BLaER1 treated with 17β-estradiol and CSF1 and Interleukin-3, amounts not matched to agents 10 nM and 100 nM (cell line): ENCODE measurements around the gene CCDC192.
A peak's percentile ranks its signal among the peaks of the same experiment; 100 is the strongest.

Experiments used
- H3K27ac ChIP-seq, 11 experiments: shearing (Covaris generic); formaldehyde crosslinking; 2 replicates each; pipeline ENCODE4 v1.8.1; 2022
- H3K27me3 ChIP-seq, 11 experiments: shearing (Covaris generic); formaldehyde crosslinking; 2 replicates each; pipeline ENCODE4 v1.8.1; 2022
- H3K36me3 ChIP-seq, 11 experiments: shearing (Covaris generic); formaldehyde crosslinking; 2 replicates each; pipeline ENCODE4 v1.8.1; 2022
- H3K4me1 ChIP-seq, 10 experiments: shearing (Covaris generic); formaldehyde crosslinking; 2 replicates each; pipeline ENCODE4 v1.8.1; 2022
- H3K4me2 ChIP-seq, 11 experiments: shearing (Covaris generic); formaldehyde crosslinking; 2 replicates each; pipeline ENCODE4 v1.8.1; 2022
- H3K4me3 ChIP-seq, 10 experiments: shearing (Covaris generic); formaldehyde crosslinking; 2 replicates each; pipeline ENCODE4 v1.8.1; 2022
- H3K9ac ChIP-seq, 11 experiments: shearing (Covaris generic); formaldehyde crosslinking; 2 replicates each; pipeline ENCODE4 v1.8.1; 2022
- H3K9me3 ChIP-seq, 11 experiments: shearing (Covaris generic); formaldehyde crosslinking; replicated peaks in 1 of 11; 2 replicates each; pipeline ENCODE4 v1.8.1; 2022
- H4K20me1 ChIP-seq, 11 experiments: shearing (Covaris generic); formaldehyde crosslinking; 2 replicates each; pipeline ENCODE4 v1.8.1; 2022
- Cebpa-rat ChIP-seq, 11 experiments: shearing (Covaris generic); IDR thresholded peaks; 2 replicates each; pipeline ENCODE4 v1.8.1; 2022

The CCDC192 gene

DNA sequence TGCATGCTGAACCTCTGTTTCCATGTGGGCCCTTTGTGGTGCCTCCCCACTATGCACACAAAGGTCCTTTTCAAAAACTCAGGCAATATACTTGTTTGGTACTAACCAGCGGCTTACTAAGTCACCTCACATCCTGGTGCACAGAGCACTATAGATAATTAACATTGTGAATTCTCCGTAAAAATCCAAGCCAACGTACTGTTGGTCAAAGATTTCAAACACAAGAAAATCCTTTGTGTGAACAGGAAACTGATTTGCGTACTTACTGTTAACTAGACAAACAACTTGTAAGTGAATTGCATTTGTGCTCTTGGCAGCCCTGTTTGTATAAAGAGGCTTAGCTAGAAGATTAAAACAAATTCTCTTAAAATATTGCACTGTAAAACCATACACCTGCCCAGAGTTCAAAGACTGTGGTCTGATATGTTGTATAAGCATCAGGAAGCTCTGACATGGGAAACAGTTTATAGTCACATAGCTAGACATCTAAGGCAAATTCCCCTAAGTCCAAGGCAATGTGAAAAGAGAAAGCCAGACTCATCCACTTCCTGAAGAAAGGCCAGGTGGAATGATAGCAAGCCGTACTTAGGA, 255.3 kb downstream of the CCDC192 start:
- Histone ChIP-seq H3K4me3 (no peak overlapping the region), H3K4me2 (peak overlapping the region in 7 of 11 experiments; percentile 61 to 83 (median 71); a peak in 9 of 22 replicates)

DNA sequence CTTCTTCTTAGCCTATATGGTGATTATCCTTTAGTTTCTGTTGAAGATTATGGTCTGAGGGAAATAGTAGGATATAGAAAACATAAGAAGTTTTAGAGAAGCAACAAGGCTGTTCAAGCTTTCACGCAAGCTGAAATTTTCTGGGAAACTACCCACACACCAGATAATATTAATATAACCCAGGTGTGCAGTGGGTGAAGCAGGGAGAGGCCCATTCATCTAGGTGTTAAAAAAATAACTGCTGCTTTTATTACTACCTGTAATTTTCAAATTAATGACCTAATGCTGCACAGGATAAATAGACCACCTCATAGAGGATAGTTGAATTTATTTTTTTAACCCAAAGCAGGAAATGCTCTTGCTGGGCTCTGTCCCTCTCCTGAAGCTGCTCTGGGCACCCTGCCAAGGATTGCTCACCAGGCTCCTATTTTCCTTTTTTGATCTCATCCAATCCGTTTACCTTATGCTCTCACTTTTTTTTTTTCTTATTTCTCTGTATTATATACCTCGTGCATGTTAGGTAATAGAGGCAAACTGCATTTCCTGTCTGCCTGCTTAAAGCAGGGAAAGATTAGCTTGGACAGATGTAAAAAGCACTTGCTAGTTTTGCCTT, 256.1 kb downstream of the CCDC192 start:
- H3K27me3 ChIP-seq: no peaks in the 10 kb centered on the region
- H3K27ac ChIP-seq: peak overlapping the region in 6 of 11 experiments; percentile 54 to 80 (median 71); a peak in 7 of 22 replicates
- no peak overlapping the region for H3K9ac ChIP-seq
- peak overlapping the region; percentile 6 to 83 (median 67); a peak in 19 of 22 replicates for H3K4me2 ChIP-seq
- H3K36me3 ChIP-seq: 0 out of 22 replicates have a peak, but pooled peaks cover 0 to 1% (median 0%) of the 10 kb centered on the region in 11 experiments
- H3K4me1 ChIP-seq: peaks cover 28 to 45% (median 40%) of the 10 kb centered on the region in 10 experiments
- TF ChIP-seq Cebpa-rat (IDR thresholded peaks at IDR 0.05): no peak
- H4K20me1 ChIP-seq: no peaks in the 10 kb centered on the region
- H3K9me3 ChIP-seq: peaks cover 0 to 4% (median 0%) of the 10 kb centered on the region in 11 experiments; a peak in 3 of 22 replicates
- H3K4me3 ChIP-seq: no peak overlapping the region

More for the DNA sequence above, 255.3 kb downstream of the CCDC192 start:
- no peaks in the 10 kb centered on the region for H3K9me3 ChIP-seq
- H4K20me1 ChIP-seq: no peaks in the 10 kb centered on the region
- H3K27ac ChIP-seq: no peak overlapping the region; a peak in 1 of 22 replicates
- no peak overlapping the region for H3K9ac ChIP-seq
- H3K36me3 ChIP-seq: no peaks in the 10 kb centered on the region
- H3K4me1 ChIP-seq: peaks cover 28 to 45% (median 40%) of the 10 kb centered on the region in 10 experiments
- TF ChIP-seq Cebpa-rat (IDR thresholded peaks at IDR 0.05): no peak
- no peaks in the 10 kb centered on the region for H3K27me3 ChIP-seq

DNA sequence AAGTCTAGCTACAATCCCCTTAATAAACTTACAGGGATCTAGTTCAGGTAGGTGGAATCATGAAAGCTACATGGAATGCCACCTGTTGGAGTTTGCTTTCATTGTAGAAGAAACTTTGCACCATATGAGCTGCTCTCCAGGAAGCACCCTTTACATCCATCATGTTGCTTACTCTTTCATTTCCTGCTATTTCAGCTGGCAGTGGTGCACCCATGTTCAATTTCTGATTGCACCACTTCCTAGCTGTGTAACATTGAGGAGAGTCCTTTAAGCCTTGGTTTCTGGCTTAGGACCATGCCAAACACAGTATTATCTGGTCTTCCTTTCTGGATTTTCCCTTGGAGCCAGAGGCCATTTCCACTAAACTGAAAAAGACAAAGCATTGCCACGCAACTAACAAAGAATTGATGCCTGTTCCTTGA, 257.1 kb downstream of the CCDC192 start:
- Histone ChIP-seq H3K4me3 (no peak overlapping the region), H3K36me3 (peaks cover 0 to 3% (median 0%) of the 10 kb centered on the region in 11 experiments; a peak in 1 of 22 replicates), H3K27me3 (no peaks in the 10 kb centered on the region), H3K4me2 (peak overlapping the region; percentile 53 to 83 (median 67); a peak in 21 of 22 replicates), H3K4me1 (peaks cover 28 to 45% (median 40%) of the 10 kb centered on the region in 10 experiments), H3K9me3 (peaks cover 0 to 10% (median 0%) of the 10 kb centered on the region in 11 experiments; a peak in 8 of 22 replicates), H4K20me1 (no peaks in the 10 kb centered on the region), H3K9ac (peak overlapping the region in 4 of 11 experiments; percentile 1 to 57 (median 34); a peak in 4 of 22 replicates), H3K27ac (peak overlapping the region in 8 of 11 experiments; percentile 41 to 80 (median 64); a peak in 15 of 22 replicates)
- TF ChIP-seq Cebpa-rat (IDR thresholded peaks at IDR 0.05): peak in 2 of 11 experiments; percentile 24 to 69; a peak in 2 of 22 replicates

DNA sequence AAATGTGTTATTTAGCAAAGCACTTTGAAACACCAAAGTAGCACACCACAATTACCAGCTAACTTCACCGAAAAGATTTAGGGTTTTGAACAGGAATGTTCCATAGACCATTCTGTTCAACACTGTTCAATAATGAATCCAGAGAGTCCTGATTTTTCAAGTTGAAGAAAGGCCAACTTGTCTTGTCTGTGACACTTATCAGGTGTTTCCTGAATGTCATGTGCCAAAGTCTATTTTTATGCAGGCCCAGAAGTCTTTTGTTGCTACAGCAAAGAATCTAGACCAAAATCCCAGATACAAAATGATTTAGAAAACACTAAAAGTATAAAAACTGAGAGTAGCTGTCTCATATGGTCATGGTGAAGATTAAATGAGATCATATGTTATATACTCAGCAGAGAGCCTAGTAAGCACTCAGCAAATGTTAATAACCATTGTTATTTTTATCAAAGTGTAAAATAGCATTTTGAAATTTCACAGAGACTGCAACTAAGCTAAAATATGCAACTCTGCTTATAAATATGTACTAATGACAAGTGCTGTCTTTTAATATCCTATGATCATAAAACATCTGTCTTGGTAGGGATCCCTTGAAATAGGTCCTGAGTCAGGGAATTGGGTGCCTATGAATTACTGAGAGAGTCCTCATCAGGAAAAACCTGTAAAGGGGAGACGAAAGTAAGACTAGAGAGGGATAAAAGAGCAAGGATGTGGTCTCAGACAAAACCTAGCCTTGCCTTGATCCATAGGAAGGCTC, 258.0 kb downstream of the CCDC192 start:
- Histone ChIP-seq H4K20me1 (no peaks in the 10 kb centered on the region), H3K4me3 (no peak overlapping the region), H3K27ac (peak overlapping the region in 9 of 11 experiments; percentile 15 to 80 (median 62); a peak in 18 of 22 replicates), H3K4me2 (peak overlapping the region; percentile 53 to 83 (median 67); a peak in 21 of 22 replicates), H3K36me3 (peaks cover 3 to 6% (median 4%) of the 10 kb centered on the region in 11 experiments; a peak in 11 of 22 replicates), H3K9me3 (peaks cover 0 to 14% (median 4%) of the 10 kb centered on the region in 11 experiments; a peak in 16 of 22 replicates), H3K9ac (peak overlapping the region in 5 of 11 experiments; percentile 1 to 59 (median 55); a peak in 9 of 22 replicates), H3K27me3 (no peaks in the 10 kb centered on the region; a peak in 1 of 22 replicates), H3K4me1 (peaks cover 28 to 45% (median 40%) of the 10 kb centered on the region in 10 experiments)
- no peak for TF ChIP-seq Cebpa-rat (IDR thresholded peaks at IDR 0.05)

DNA sequence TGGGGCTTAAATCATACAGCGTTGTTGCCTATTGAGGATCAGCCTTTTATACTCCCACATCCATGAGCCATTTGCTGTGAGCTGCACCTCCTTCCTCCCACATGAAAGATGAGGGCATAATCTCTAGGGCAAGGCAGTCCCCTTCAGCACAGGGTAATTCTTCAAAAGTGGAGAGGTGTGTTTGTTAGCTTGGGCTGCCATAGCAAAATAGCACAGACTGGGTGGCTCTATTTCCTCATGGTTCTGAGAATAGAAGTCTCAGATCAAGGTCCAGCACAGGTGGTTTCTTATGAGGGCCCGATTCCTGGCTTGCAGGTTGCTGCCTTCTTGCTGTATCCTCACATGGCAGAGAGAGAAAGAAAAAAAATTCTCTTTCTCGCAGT, 258.6 kb downstream of the CCDC192 start:
- peaks cover 28 to 45% (median 40%) of the 10 kb centered on the region in 10 experiments for H3K4me1 ChIP-seq
- H3K9ac ChIP-seq: peak overlapping the region in 3 of 11 experiments; percentile 55 to 59 (median 57); a peak in 7 of 22 replicates
- H3K27me3 ChIP-seq: no peaks in the 10 kb centered on the region; a peak in 1 of 22 replicates
- peaks cover 3 to 9% (median 7%) of the 10 kb centered on the region in 11 experiments; a peak in 11 of 22 replicates for H3K36me3 ChIP-seq
- H3K4me3 ChIP-seq: no peak overlapping the region
- peaks cover 0 to 16% (median 10%) of the 10 kb centered on the region in 11 experiments; a peak in 16 of 22 replicates for H3K9me3 ChIP-seq
- peak overlapping the region; percentile 53 to 83 (median 67); a peak in 18 of 22 replicates for H3K4me2 ChIP-seq
- H4K20me1 ChIP-seq: no peaks in the 10 kb centered on the region
- TF ChIP-seq Cebpa-rat (IDR thresholded peaks at IDR 0.05): no peak
- peak overlapping the region in 8 of 11 experiments; percentile 41 to 80 (median 64); a peak in 16 of 22 replicates for H3K27ac ChIP-seq

DNA sequence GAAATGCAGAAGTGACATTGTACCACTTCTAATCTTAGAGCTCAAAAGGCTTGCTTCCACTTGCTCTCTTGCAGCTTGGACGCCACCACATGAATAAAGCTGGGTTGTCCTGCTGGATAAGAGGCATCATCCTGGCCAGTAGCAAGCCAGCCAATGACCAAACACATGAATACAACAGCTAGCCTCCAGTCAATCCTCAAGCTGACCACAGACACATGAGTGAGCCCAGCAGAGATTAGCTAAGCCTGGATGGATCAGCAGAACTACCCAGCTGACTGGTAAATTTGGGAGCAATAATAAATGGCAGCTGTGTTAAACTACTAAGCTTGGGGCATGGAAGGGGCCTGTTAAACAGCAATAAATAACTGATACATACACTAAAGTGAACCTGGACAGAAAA, 259.3 kb downstream of the CCDC192 start:
- Histone ChIP-seq H3K36me3 (peaks cover 3 to 9% (median 7%) of the 10 kb centered on the region in 11 experiments; a peak in 11 of 22 replicates), H3K4me2 (peak overlapping the region in 4 of 11 experiments; percentile 61 to 83 (median 74); a peak in 5 of 22 replicates), H3K27me3 (no peaks in the 10 kb centered on the region; a peak in 1 of 22 replicates), H4K20me1 (no peaks in the 10 kb centered on the region), H3K9me3 (peaks cover 0 to 16% (median 10%) of the 10 kb centered on the region in 11 experiments; a peak in 16 of 22 replicates), H3K9ac (no peak overlapping the region), H3K4me3 (no peak overlapping the region), H3K4me1 (peaks cover 28 to 45% (median 40%) of the 10 kb centered on the region in 10 experiments), H3K27ac (peak overlapping the region in 2 of 11 experiments; percentile 78 to 80; a peak in 2 of 22 replicates)
- no peak for TF ChIP-seq Cebpa-rat (IDR thresholded peaks at IDR 0.05)

DNA sequence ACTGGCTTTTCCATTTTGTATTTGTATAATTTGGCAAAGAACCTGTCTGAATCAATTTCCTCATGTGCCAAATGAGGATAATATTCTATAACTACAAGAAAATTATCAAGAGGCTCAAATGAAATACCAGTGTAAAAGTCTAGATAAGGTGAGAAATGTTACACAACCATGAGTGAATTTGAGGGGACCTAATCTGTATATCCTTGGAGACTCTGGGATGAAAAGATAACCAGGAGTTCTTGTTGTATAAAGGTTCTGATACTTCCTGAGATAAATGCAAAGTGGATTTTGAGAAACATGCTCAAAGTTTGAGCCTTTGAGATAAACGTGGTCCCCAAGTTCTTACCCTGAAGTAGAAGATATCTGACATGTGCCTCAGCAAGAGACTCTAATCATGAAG, 260.0 kb downstream of the CCDC192 start:
- Histone ChIP-seq H3K27me3 (no peaks in the 10 kb centered on the region; a peak in 1 of 22 replicates), H3K36me3 (peaks cover 3 to 9% (median 7%) of the 10 kb centered on the region in 11 experiments; a peak in 11 of 22 replicates), H3K4me2 (no peak overlapping the region), H4K20me1 (no peaks in the 10 kb centered on the region), H3K9ac (no peak overlapping the region), H3K27ac (no peak overlapping the region), H3K4me3 (no peak overlapping the region), H3K9me3 (peaks cover 0 to 16% (median 10%) of the 10 kb centered on the region in 11 experiments; a peak in 16 of 22 replicates), H3K4me1 (peaks cover 28 to 45% (median 40%) of the 10 kb centered on the region in 10 experiments)
- TF ChIP-seq Cebpa-rat (IDR thresholded peaks at IDR 0.05): no peak

DNA sequence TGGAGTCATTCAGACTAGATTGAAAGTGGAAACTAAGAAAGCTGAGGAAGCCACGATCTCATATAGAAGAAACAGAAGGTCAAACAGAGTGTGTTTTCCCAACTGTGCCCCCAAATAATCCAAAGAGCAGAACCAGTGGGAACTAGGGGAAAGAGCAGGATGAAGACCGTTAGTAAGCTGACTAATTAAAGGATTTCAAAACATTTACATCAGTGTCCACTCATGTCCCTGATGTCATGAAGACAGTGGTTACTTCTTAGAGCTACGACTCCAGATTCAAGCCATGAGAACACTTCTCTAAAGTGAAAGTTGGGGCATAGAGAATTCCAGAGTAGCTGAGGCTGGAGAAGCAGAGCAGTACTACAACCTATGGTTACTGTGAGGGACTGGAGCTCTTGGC, 260.7 kb downstream of the CCDC192 start:
- no peak overlapping the region for H3K4me2 ChIP-seq
- H4K20me1 ChIP-seq: no peaks in the 10 kb centered on the region
- H3K4me3 ChIP-seq: no peak overlapping the region
- H3K9ac ChIP-seq: no peak overlapping the region
- TF ChIP-seq Cebpa-rat (IDR thresholded peaks at IDR 0.05): no peak
- H3K36me3 ChIP-seq: peaks cover 3 to 9% (median 7%) of the 10 kb centered on the region in 11 experiments; a peak in 11 of 22 replicates
- H3K9me3 ChIP-seq: peaks cover 0 to 16% (median 10%) of the 10 kb centered on the region in 11 experiments; a peak in 16 of 22 replicates
- H3K27me3 ChIP-seq: no peaks in the 10 kb centered on the region; a peak in 1 of 22 replicates
- no peak overlapping the region for H3K27ac ChIP-seq
- H3K4me1 ChIP-seq: peaks cover 28 to 38% (median 35%) of the 10 kb centered on the region in 10 experiments
